SK-N-SH treated with all-trans-retinoic acid at 6 μM for 48 hours (cell line): ENCODE data around the gene RPS6KA1.

Experiments used
- ATAC-seq: fragments of 200-7000 bp; cut with Tn5 transposase; 3 replicates; pipeline ENCODE4 v1.9.1; 2020; ENCODE audit warnings: mild to moderate bottlenecking, moderate library complexity
- CREB5 ChIP-seq: fragments of 250-450 bp; sonication (Bioruptor Pico); IDR thresholded peaks from 2 replicates; pipeline ENCODE4 v1.5.1; 2020; ENCODE audit warnings: low read depth, mild to moderate bottlenecking, moderate library complexity
- ESRRG ChIP-seq: fragments of 250-450 bp; sonication (Bioruptor Pico); IDR thresholded peaks from 2 replicates; pipeline ENCODE4 v1.6.1; 2021; ENCODE audit warnings: mild to moderate bottlenecking
- GLIS3 ChIP-seq: fragments of 250-450 bp; sonication (Bioruptor Pico); IDR thresholded peaks from 2 replicates; pipeline ENCODE4 v1.5.0; 2020; ENCODE audit warnings: mild to moderate bottlenecking, moderate library complexity
- OSR1 ChIP-seq: fragments of 250-450 bp; sonication (Bioruptor Pico); IDR thresholded peaks from 2 replicates; pipeline ENCODE4 v1.8.0; 2022; ENCODE audit warnings: moderate library complexity, mild to moderate bottlenecking, inconsistent platforms
- PATZ1 ChIP-seq: fragments of 250-450 bp; sonication (Bioruptor Pico); IDR thresholded peaks from 2 replicates; pipeline ENCODE4 v1.8.0; 2020; ENCODE audit warnings: mild to moderate bottlenecking, moderate library complexity, borderline replicate concordance
- POU6F1 ChIP-seq: fragments of 250-450 bp; sonication (Bioruptor Pico); IDR thresholded peaks from 2 replicates; pipeline ENCODE4 v1.8.0; 2021; ENCODE audit warnings: low read depth, mild to moderate bottlenecking, moderate library complexity, borderline replicate concordance
- PPARA ChIP-seq: fragments of 250-450 bp; sonication (Bioruptor Pico); IDR thresholded peaks from 2 replicates; pipeline ENCODE4 v1.5.0; 2020; ENCODE audit warnings: mild to moderate bottlenecking, borderline replicate concordance
- RARB ChIP-seq: fragments of 250-450 bp; sonication (Bioruptor Pico); IDR thresholded peaks from 2 replicates; pipeline ENCODE4 v1.8.0; 2021; ENCODE audit warnings: mild to moderate bottlenecking, moderate library complexity
- SNAI2 ChIP-seq: fragments of 250-450 bp; sonication (Bioruptor Pico); IDR thresholded peaks from 2 replicates; pipeline ENCODE4 v1.5.0; 2020; ENCODE audit warnings: mild to moderate bottlenecking, moderate library complexity
- TSHZ2 ChIP-seq: fragments of 250-450 bp; sonication (Bioruptor Pico); IDR thresholded peaks from 2 replicates; pipeline ENCODE4 v1.5.0; 2020; ENCODE audit warnings: mild to moderate bottlenecking, moderate library complexity
- ZC3H10 ChIP-seq: fragments of 250-450 bp; sonication (Bioruptor Pico); IDR thresholded peaks from 2 replicates; pipeline ENCODE4 v1.5.1; 2021; ENCODE audit warnings: mild to moderate bottlenecking, moderate library complexity
- ZFP3 ChIP-seq: fragments of 250-450 bp; sonication (Bioruptor Pico); IDR thresholded peaks from 2 replicates; pipeline ENCODE4 v1.5.0; 2020; ENCODE audit warnings: mild to moderate bottlenecking, moderate library complexity
- ZNF70 ChIP-seq: fragments of 450-650 bp; formaldehyde crosslinking; IDR thresholded peaks from 2 replicates; pipeline ENCODE4 v1.5.0; 2020; ENCODE audit warnings: mild to moderate bottlenecking, moderate library complexity
- ZNF8 ChIP-seq: fragments of 450-650 bp; formaldehyde crosslinking; IDR thresholded peaks from 2 replicates; pipeline ENCODE4 v1.5.0; 2020; ENCODE audit warnings: mild to moderate bottlenecking, moderate library complexity

RPS6KA1 gene

GRCh38 chr1:26614655-26615411 lies 85.3 kb downstream of the RPS6KA1 start:
- TF ChIP-seq PPARA (no peak), TSHZ2 (CRISPR knock-in tag) (no peak), ZNF8 (CRISPR knock-in tag) (no peak), GLIS3 (no peak), ZC3H10 (CRISPR knock-in tag) (no peak), OSR1 (CRISPR knock-in tag) (no peak), ZFP3 (CRISPR knock-in tag) (no peak)
- no peak for ATAC-seq

- no peak for TF ChIP-seq GLIS3
- TF ChIP-seq ZFP3 (CRISPR knock-in tag), result no peak
- TF ChIP-seq ESRRG (CRISPR knock-in tag), result no peak
- TF ChIP-seq TSHZ2 (CRISPR knock-in tag), result no peak
- ATAC-seq, result no peak
These were observed 87.3 kb downstream of the RPS6KA1 start for GRCh38 chr1:26616881-26617280.

- no peak for ATAC-seq
- TF ChIP-seq CREB5 (CRISPR knock-in tag), result no peak
- no peak for TF ChIP-seq RARB
- no peak for TF ChIP-seq SNAI2 (CRISPR knock-in tag)
- TF ChIP-seq ESRRG (CRISPR knock-in tag), result no peak
- TF ChIP-seq POU6F1 (CRISPR knock-in tag), result no peak
- TF ChIP-seq PATZ1 (CRISPR knock-in tag), result no peak
- no peak for TF ChIP-seq ZNF70 (CRISPR knock-in tag)
These were observed 89.0 kb downstream of the RPS6KA1 start for GRCh38 chr1:26618561-26618960.
